Caco-2 (cell line): ENCODE data around the gene IL1RL1. TPM values are rescaled to one million over a fixed set of nuclear protein-coding genes. Genes with fewer than 3 reads are reported as not detected.

Experiments used
- BruUV-seq: library from RNA; stranded (reverse); fragments of 400-500 nt; replicated peaks from 2 replicates; lab custom pipeline; 2021; lab: Mats Ljungman, UMichigan
- CTCF ChIA-PET: fragments of 300-600 bp; sonication (Branson Sonifier 250); formaldehyde crosslinking; loops from one replicate; lab custom pipeline; 2022; ENCODE audit warnings: antibody characterized with exemption; lab: Charles Lee
- POLR2A ChIA-PET: fragments of 300-600 bp; sonication (Branson Sonifier 250); formaldehyde crosslinking; loops from one replicate; lab custom pipeline; 2022; ENCODE audit warnings: antibody characterized with exemption; lab: Charles Lee
- DNase-seq, 2 experiments: peaks; one replicate each; pipeline versions ENCODE4 v3.0.0 to v3.0.0-alpha.2; 2020 to 2022
- H3K27me3 ChIP-seq: replicated peaks from 2 replicates; pipeline ENCODE4 v1.6.0; 2011; ENCODE audit warnings: low read length; ENCODE audit not compliant: control insufficient read depth, insufficient read depth
- H3K36me3 ChIP-seq: 2 replicates; pipeline ENCODE4 v1.5.1; 2011; ENCODE audit warnings: low read length; ENCODE audit not compliant: control insufficient read depth, insufficient read depth
- H3K4me1 ChIP-seq: fragments of 250-450 bp; sonication (Bioruptor Pico); 2 replicates; pipeline ENCODE4 v1.5.1; 2020; ENCODE audit warnings: mild to moderate bottlenecking
- H3K4me3 ChIP-seq: 2 replicates; pipeline ENCODE4 v1.5.1; 2011; ENCODE audit warnings: low read depth, mild to moderate bottlenecking, control low read depth, low read length
- H3K9me3 ChIP-seq: fragments of 250-450 bp; sonication (Bioruptor Pico); 2 replicates; pipeline ENCODE4 v1.5.1; 2020; ENCODE audit warnings: mild to moderate bottlenecking, moderate library complexity
- H3K27ac Mint-ChIP-seq: one replicate; pipeline ENCODE4 v1.8.0; 2022; ENCODE audit warnings: mixed read lengths; ENCODE audit not compliant: unreplicated experiment
- H3K27me3 Mint-ChIP-seq: one replicate; pipeline ENCODE4 v1.8.0; 2022; ENCODE audit warnings: mixed read lengths; ENCODE audit not compliant: insufficient read depth, unreplicated experiment
- H3K36me3 Mint-ChIP-seq: one replicate; pipeline ENCODE4 v1.8.0; 2022; ENCODE audit warnings: mild to moderate bottlenecking, mixed read lengths; ENCODE audit not compliant: insufficient read depth, unreplicated experiment
- H3K4me1 Mint-ChIP-seq: one replicate; pipeline ENCODE4 v1.8.0; 2022; ENCODE audit warnings: low read depth, mixed read lengths; ENCODE audit not compliant: unreplicated experiment
- H3K4me3 Mint-ChIP-seq: one replicate; pipeline ENCODE4 v1.8.0; 2022; ENCODE audit warnings: mild to moderate bottlenecking, moderate library complexity, mixed read lengths; ENCODE audit not compliant: unreplicated experiment
- H3K9me3 Mint-ChIP-seq: one replicate; pipeline ENCODE4 v1.8.0; 2022; ENCODE audit warnings: mixed read lengths; ENCODE audit not compliant: unreplicated experiment
- CTCF ChIP-seq, 2 experiments: fragments of 200-600 bp in 1 of 2; IDR thresholded peaks; 1 replicate in 1 of 2; 2 replicates in 1 of 2; pipeline versions ENCODE4 v1.5.1 to v1.8.0; 2011 to 2022; ENCODE audit warnings: antibody characterized with exemption in 1 of 2, control low read depth in 1 of 2, inconsistent platforms in 1 of 2, low read depth in 1 of 2, low read length in 1 of 2, mild to moderate bottlenecking in 1 of 2, moderate library complexity in 1 of 2; ENCODE audit not compliant: insufficient read depth in 1 of 2, severe bottlenecking in 1 of 2, unreplicated experiment in 1 of 2
- intact Hi-C: fragments of 100-400 bp; cut with micrococcal nuclease; formaldehyde crosslinking; loops from one replicate; pipeline ENCODE4 v1.10.0; 2022; ENCODE audit not compliant: unreplicated experiment
- total RNA-seq: library from RNA; stranded (reverse); gene quantifications from 2 replicates; pipeline ENCODE4 v1.2.3, GENCODE V29; 2022

IL1RL1 gene
- total RNA-seq, 1 experiment from 2014 or later, result not detected

- H3K36me3 Mint-ChIP-seq, result no peaks in the 10 kb centered on the region
- Histone ChIP-seq H3K27me3 (no peaks in the 10 kb centered on the region; the same call in 1 of the 2 replicates), H3K9me3 (peaks cover 9% of the 10 kb centered on the region), H3K4me1 (no peaks in the 10 kb centered on the region), H3K36me3 (no peaks in the 10 kb centered on the region), H3K4me3 (no peak overlapping the region)
- H3K9me3 Mint-ChIP-seq, result peaks cover 19% of the 10 kb centered on the region
- intact Hi-C loops, result no loop called here
- ChIA-PET CTCF (no interaction called here), POLR2A (no interaction called here)
- peaks cover 12% of the 10 kb centered on the region for H3K27me3 Mint-ChIP-seq
- no peak for TF ChIP-seq CTCF (IDR thresholded peaks at IDR 0.05; ENCODE audit: insufficient read depth in 1 of 2, low read depth in 1 of 2, low read length in 1 of 2, severe bottlenecking in 1 of 2, unreplicated experiment in 1 of 2)
- no peaks in the 10 kb centered on the region for H3K4me1 Mint-ChIP-seq
- H3K27ac Mint-ChIP-seq, result no peak overlapping the region
- no TSS peak for BruUV-seq
- no peak for DNase-seq
- no peak overlapping the region for H3K4me3 Mint-ChIP-seq
Observed at GRCh38 chr2:102387763-102388546, 76.6 kb downstream of the IL1RL1 start.

- no TSS peak for BruUV-seq
- no peaks in the 10 kb centered on the region for H3K4me1 Mint-ChIP-seq
- intact Hi-C loops, result no loop called here
- CTCF ChIA-PET, result no interaction called here
- no peak overlapping the region for H3K4me3 ChIP-seq
- no peak overlapping the region for H3K4me3 Mint-ChIP-seq
- no peak overlapping the region for H3K27ac Mint-ChIP-seq
- POLR2A ChIA-PET, result no interaction called here
- H3K9me3 Mint-ChIP-seq, result no peaks in the 10 kb centered on the region
- H3K36me3 Mint-ChIP-seq, result no peaks in the 10 kb centered on the region
- no peak for DNase-seq
- peaks cover 12% of the 10 kb centered on the region for H3K27me3 Mint-ChIP-seq
- no peaks in the 10 kb centered on the region for H3K4me1 ChIP-seq
- no peaks in the 10 kb centered on the region; the same call in 1 of the 2 replicates for H3K27me3 ChIP-seq
- H3K36me3 ChIP-seq, result no peaks in the 10 kb centered on the region
- H3K9me3 ChIP-seq, result no peaks in the 10 kb centered on the region
- no peak for TF ChIP-seq CTCF (IDR thresholded peaks at IDR 0.05; ENCODE audit: insufficient read depth in 1 of 2, low read depth in 1 of 2, low read length in 1 of 2, severe bottlenecking in 1 of 2, unreplicated experiment in 1 of 2)
Observed at GRCh38 chr2:102391565-102391964, 80.2 kb downstream of the IL1RL1 start.

- intact Hi-C loops, result no loop called here
- H3K27me3 ChIP-seq, result no peaks in the 10 kb centered on the region; the same call in 1 of the 2 replicates
- Mint-ChIP-seq H3K27ac (no peak overlapping the region), H3K36me3 (no peaks in the 10 kb centered on the region), H3K9me3 (no peaks in the 10 kb centered on the region), H3K27me3 (peaks cover 12% of the 10 kb centered on the region), H3K4me1 (no peaks in the 10 kb centered on the region), H3K4me3 (no peak overlapping the region)
- no peaks in the 10 kb centered on the region for H3K9me3 ChIP-seq
- BruUV-seq, result no TSS peak
- ChIA-PET CTCF (no interaction called here), POLR2A (no interaction called here)
- H3K4me3 ChIP-seq, result no peak overlapping the region
- H3K36me3 ChIP-seq, result no peaks in the 10 kb centered on the region
- TF ChIP-seq CTCF (IDR thresholded peaks at IDR 0.05; ENCODE audit: insufficient read depth in 1 of 2, low read depth in 1 of 2, low read length in 1 of 2, severe bottlenecking in 1 of 2, unreplicated experiment in 1 of 2), result no peak
- DNase-seq, result no peak
- no peaks in the 10 kb centered on the region for H3K4me1 ChIP-seq
Observed at GRCh38 chr2:102392096-102392495, 80.7 kb downstream of the IL1RL1 start.
